Astrocyte of the cerebellum (primary cell): ENCODE measurements around the gene SUPT20H.

Source experiments
- DNase-seq: peaks from one replicate; pipeline ENCODE4 v3.0.0-alpha.2; 2011; ENCODE audit warnings: low read depth
- H3K4me3 ChIP-seq: 2 replicates; pipeline ENCODE4 v1.5.1; 2011; ENCODE audit warnings: mild to moderate bottlenecking, low read depth, low read length, moderate library complexity
- in situ Hi-C: cut with HindIII; loops from 2 replicates; pipeline ENCODE4 v1.10.0; 2017; ENCODE audit warnings: low sequenced_read_pairs
- TF ChIP-seq, protein P1 (sequence below): IDR thresholded peaks from 2 replicates; pipeline ENCODE4 v1.5.1; 2012; ENCODE audit warnings: low read length, low read depth, moderate library complexity, mild to moderate bottlenecking; ENCODE audit errors: missing control alignments

SUPT20H gene

DNA sequence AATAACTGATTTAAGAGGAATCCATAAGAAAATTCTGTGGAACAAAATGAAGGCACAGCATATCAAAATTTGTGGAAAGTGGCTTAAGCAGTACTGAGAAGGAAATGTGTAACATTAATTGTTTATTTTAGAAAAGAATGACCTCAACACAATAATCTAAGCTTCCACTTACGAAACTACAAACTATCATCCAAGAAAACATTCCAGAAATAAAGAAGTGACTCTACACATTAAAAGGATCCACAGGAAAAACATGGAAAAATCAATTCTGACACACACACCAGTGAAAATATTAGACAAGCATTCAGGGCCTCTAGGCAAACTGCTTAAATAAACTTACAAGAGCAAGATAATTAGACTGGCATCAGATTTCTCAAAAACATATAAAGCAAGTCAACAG lies 44.9 kb downstream of the SUPT20H start:
- in situ Hi-C loops: loop anchor here (5.0 kb wide), 1 partner anchor 33 kb away; no protein-coding TSS in a partner anchor
- no peak for DNase-seq
- TF ChIP-seq, protein P1, sequence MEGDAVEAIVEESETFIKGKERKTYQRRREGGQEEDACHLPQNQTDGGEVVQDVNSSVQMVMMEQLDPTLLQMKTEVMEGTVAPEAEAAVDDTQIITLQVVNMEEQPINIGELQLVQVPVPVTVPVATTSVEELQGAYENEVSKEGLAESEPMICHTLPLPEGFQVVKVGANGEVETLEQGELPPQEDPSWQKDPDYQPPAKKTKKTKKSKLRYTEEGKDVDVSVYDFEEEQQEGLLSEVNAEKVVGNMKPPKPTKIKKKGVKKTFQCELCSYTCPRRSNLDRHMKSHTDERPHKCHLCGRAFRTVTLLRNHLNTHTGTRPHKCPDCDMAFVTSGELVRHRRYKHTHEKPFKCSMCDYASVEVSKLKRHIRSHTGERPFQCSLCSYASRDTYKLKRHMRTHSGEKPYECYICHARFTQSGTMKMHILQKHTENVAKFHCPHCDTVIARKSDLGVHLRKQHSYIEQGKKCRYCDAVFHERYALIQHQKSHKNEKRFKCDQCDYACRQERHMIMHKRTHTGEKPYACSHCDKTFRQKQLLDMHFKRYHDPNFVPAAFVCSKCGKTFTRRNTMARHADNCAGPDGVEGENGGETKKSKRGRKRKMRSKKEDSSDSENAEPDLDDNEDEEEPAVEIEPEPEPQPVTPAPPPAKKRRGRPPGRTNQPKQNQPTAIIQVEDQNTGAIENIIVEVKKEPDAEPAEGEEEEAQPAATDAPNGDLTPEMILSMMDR: no peak
- no peak overlapping the region for H3K4me3 ChIP-seq

DNA sequence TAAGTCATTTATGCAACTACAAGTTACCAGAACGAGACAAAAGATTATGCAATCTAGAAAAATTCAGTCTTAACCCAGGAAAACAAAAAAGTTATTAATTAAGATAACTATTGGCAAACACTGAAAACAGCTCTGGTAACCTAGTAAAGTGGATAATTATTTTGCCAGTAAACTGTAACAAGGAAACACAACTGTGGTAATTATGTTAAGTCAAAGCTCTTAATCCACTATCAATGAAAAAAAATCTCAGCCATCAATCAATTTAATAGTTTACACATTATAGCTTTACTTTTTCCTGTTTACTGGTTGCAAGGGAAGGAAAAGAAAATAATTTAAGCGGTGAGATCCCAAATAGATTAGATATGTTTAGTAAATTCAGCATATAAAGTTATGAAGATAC lies 47.7 kb downstream of the SUPT20H start:
- no peak for DNase-seq
- TF ChIP-seq, protein P1: no peak
- H3K4me3 ChIP-seq: no peak overlapping the region
- in situ Hi-C loops: loop anchor here (5.0 kb wide), 1 partner anchor 36 kb away; no protein-coding TSS in a partner anchor

- TF ChIP-seq, protein P1: no peak
- DNase-seq: no peak
- no peak overlapping the region for H3K4me3 ChIP-seq
- in situ Hi-C loops: loop anchor here (5.0 kb wide), 1 partner anchor 36 kb away; no protein-coding TSS in a partner anchor
Observed at GRCh38 chr13:37011002-37011401, 48.5 kb downstream of the SUPT20H start.

GRCh38 chr13:37010424-37010823 lies 49.1 kb downstream of the SUPT20H start:
- TF ChIP-seq, protein P1: no peak
- no peak for DNase-seq
- in situ Hi-C loops: loop anchor here (5.0 kb wide), 1 partner anchor 37 kb away; no protein-coding TSS in a partner anchor
- no peak overlapping the region for H3K4me3 ChIP-seq

DNA sequence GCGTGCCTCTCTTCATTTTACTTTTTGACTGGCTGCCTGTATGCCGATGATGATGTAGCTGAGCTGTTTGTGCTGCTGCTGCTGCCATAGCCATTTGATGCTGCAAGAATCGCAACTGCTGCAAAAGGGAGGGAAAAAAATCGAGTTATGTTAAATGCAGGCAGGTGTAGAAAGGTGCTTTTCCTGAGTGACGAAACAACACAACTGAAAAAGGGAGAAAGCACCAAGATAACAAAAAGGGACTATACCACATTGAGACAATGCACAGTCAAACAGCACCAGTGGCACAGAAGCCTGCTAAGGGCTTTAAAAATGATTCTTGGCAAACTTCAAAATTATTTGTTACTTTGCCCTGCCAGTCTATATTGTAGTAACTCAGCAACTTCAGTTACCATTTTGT lies 49.8 kb downstream of the SUPT20H start:
- TF ChIP-seq, protein P1: no peak
- no peak overlapping the region for H3K4me3 ChIP-seq
- in situ Hi-C loops: loop anchor here (5.0 kb wide), 1 partner anchor 38 kb away; no protein-coding TSS in a partner anchor
- DNase-seq: no peak

GRCh38 chr13:37001921-37002250 lies 57.6 kb downstream of the SUPT20H start:
- TF ChIP-seq, protein P1: no peak
- peak overlapping the region; percentile 95 for H3K4me3 ChIP-seq
- in situ Hi-C loops: no loop called here
- no peak for DNase-seq
